OCI-M1 (cell line): ENCODE results near the gene BMP2.
A peak's percentile ranks its signal among the peaks of the same experiment; 100 is the strongest.

Experiments
- DNase-seq: peaks from one replicate; lab custom pipeline; 2025; lab: John Stamatoyannopoulos, UW

The BMP2 gene

DNA sequence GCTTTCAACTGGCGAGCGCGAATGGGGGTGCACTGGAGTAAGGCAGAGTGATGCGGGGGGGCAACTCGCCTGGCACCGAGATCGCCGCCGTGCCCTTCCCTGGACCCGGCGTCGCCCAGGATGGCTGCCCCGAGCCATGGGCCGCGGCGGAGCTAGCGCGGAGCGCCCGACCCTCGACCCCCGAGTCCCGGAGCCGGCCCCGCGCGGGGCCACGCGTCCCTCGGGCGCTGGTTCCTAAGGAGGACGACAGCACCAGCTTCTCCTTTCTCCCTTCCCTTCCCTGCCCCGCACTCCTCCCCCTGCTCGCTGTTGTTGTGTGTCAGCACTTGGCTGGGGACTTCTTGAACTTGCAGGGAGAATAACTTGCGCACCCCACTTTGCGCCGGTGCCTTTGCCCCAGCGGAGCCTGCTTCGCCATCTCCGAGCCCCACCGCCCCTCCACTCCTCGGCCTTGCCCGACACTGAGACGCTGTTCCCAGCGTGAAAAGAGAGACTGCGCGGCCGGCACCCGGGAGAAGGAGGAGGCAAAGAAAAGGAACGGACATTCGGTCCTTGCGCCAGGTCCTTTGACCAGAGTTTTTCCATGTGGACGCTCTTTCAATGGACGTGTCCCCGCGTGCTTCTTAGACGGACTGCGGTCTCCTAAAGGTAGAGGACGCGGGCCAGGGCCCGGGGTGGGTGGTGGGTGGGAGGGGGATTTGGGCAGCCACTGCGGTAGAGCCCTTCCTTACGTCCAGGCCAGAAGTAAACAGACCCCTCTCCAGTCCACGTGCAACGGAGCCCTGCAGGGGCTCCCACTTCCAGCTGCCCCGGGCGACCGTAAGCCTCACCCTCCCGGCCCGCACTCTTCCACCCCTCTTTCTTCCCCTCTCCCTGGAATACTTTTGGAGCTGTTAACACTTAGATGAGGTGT is 998 bp downstream of the BMP2 start:
- DNase-seq = no peak

DNA sequence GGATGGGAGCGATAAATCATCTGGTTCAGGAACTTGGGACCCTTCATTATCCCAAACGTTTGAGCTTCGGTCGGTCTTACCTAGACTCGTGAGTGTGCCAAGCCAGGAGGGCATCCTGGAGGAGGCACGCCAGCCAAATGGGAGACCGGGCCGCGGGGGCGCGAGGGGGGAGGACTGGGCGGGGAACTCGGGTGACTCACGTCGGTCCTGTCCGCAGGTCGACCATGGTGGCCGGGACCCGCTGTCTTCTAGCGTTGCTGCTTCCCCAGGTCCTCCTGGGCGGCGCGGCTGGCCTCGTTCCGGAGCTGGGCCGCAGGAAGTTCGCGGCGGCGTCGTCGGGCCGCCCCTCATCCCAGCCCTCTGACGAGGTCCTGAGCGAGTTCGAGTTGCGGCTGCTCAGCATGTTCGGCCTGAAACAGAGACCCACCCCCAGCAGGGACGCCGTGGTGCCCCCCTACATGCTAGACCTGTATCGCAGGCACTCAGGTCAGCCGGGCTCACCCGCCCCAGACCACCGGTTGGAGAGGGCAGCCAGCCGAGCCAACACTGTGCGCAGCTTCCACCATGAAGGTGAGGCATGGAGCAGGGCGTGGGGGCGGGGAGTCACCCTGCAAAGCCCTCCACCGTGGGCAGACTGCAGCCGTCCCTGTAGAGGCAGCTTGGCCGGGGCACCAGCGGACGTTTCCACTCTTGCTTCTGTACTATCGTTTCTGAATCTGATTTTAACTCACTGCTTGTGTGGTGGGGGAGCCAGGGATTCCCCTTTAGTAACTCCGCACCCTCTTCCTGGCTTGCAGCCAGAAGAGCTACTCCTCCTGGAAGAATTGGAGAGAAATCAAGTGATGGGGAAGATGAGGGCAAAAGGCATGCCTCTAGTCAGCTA is 2.7 kb downstream of the BMP2 start:
- DNase-seq = no peak

DNA sequence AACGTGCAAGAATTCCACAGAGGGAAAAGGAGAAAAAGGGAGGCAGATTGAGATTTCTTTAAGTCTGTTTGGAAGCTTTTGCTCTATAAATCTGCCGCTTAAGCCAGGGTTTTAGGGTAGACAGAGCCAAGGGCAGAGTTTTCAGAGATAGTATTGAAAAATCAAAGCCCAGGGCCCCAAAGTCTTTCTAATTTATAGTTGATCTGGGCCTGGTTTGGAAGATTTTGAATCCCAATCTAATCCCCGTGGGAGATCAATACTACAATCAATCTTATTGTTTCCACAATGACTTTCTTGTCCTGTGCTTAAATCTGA is 3.3 kb downstream of the BMP2 start:
- no peak for DNase-seq

DNA sequence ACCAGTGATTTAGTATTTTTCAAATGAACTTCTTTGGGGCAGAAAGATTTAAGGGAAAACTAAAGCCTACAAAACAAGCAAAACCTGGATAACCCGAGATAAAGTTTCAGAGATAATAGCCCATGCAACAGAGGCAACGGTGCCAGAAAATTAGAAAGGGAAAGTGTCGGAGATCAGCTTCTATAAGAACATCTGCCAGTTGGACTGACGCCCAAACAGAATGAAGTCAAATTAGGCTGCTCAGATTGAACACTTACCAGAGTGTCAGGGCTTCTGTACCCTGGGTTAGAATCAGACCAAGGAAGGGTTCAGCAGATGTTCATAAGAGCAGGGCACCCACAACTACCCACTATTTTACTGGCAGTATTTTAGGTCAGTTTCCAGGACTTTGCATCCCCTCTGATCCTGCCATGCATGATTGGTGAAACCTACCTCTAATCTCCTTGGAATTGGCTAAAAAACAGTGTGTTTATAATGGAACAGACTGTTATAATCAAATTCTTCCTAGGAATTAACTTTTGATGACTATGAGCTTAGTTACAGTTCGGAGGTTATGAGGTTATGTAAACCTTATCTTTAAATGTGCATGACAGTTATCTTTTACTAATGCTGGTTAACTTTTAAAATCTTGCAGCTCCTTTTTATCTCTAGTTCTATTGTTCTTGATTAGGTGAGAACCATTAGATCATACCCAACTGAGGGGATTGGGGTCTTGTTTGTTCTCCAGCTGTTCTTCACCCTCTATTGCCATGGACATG is 13.1 kb downstream of the BMP2 start:
- no peak for DNase-seq

DNA sequence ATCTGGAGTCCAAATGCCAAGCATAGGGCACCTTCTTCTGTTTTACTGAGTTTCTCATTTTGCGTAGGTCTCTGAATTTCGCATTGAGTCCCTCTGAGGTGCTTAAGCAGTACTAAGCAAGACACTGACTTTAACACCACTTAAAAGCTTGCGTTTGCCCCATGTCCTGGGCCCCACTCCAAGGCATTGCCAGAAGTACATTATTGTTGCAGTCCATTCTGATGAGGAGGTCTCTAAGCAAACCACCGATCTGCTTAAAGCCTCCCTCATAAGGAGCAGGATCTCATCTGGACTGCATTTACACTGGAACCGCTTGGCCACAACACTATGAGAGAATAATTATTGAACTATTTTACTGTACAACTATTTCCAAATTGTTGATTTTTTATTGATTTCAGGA is 16.3 kb downstream of the BMP2 start:
- DNase-seq = no peak

DNA sequence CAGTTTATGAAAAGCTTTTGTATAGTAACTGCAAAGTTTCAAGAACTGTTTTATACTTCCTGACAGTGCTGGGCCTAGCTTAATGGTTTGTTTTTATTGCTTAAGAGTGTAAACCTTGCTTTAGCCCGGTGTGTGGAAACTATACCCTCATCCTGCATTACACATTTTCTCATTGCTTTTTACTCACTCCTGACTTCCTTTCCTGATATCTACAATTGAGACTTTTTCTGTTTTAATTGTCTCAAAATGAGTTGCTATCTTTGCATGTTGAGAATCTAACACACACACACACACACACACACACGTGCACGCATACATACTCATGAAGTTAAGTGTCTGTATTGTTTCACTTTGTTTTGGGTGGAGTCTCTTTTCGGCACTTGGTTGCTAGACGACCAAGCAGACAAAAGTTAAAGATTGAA is 16.7 kb downstream of the BMP2 start:
- no peak for DNase-seq

DNA sequence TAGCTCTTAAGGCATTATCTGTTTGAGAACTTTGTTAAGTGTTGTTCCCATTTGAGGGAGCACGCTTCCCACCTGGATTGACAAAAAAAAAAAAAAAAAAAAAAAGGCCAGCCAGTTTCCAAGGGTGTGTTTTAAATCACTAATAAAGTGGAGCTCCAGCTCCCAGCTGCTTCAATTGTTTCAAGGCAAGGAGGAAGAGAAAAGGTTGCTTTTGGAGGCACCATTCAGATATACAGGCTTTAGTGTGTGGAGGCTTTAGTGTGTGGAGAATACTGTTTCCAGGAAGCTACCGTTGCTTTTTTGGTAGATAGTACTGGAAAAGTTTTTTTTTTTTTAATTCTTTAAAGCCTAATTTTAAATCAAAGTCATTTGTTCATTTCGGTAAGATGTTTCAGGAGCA is 17.3 kb downstream of the BMP2 start:
- no peak for DNase-seq

DNA sequence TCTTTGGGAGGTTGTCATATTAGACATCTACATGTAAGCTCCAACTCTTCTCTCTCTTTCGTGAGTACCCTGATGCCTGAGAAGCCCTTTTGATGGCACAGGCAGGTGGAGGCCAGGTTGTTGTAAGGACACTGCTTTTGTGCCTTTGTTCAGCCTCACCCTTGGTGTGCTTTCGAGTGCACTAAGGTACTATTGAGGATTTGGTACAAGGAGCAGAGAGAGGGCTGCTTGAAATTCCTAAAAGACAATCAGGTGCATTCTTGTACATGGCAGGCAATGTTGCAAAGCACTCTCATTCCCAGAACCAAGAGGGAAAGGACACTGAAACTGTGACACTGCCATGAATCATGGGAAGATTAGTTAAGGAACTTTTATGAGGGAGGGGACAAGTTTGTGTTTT is 19.1 kb downstream of the BMP2 start:
- no peak for DNase-seq

DNA sequence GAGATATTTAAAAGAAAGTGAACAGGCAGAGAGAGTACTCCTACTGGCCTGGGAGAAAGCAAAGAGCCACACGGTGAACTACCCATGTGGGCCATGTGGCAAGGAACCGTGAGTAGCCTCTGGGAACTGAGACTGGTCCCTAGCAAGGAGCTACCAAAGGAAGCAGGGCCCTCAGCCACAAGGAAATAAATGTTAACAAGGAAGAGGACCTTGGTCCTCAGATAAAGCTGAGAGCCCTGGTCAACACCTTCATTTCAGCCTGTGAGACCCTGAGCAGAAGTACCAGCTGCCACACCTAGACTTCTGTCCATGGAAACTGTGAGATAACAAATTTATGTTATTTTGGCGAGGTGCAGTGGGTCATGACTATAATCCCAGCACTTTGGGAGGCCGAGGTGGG is 25.3 kb downstream of the BMP2 start:
- DNase-seq = no peak

DNA sequence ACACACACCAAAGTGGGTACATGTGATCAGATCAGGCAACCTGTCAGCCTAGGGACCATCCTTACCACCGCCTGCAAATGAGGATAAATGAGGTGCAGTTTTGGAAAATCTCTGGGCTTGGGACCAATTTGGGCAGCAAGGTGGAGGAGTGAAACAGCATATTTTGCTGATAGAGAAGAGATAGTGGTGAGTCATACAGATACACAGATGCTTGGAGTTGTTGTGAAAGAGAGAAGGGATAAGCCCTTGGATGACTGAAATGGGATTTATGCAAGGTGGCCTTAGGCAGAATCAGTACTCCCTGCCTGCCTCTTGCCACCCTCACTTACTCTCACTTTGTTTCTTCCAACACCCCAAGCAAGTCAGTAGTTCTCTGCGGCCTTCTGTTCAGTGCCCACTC is 34.7 kb downstream of the BMP2 start:
- DNase-seq = no peak

DNA sequence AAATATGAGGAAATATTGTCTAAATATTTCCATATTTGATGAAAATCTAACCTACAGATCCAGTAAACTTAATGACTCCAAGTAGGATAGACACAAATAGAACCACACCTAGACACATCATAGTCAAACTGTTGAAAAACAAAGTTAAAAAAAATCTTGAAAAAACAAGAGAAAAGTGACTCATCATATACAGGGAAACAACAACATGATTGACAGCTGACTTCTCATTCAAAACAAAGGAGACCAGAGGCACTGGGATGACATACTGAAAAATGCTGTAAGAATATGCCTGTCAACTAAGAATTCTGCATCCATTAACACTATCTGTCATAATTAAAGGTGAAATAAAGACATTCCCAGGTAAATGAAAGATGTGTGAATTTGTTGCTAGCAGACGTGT is 38.8 kb downstream of the BMP2 start:
- DNase-seq = no peak

DNA sequence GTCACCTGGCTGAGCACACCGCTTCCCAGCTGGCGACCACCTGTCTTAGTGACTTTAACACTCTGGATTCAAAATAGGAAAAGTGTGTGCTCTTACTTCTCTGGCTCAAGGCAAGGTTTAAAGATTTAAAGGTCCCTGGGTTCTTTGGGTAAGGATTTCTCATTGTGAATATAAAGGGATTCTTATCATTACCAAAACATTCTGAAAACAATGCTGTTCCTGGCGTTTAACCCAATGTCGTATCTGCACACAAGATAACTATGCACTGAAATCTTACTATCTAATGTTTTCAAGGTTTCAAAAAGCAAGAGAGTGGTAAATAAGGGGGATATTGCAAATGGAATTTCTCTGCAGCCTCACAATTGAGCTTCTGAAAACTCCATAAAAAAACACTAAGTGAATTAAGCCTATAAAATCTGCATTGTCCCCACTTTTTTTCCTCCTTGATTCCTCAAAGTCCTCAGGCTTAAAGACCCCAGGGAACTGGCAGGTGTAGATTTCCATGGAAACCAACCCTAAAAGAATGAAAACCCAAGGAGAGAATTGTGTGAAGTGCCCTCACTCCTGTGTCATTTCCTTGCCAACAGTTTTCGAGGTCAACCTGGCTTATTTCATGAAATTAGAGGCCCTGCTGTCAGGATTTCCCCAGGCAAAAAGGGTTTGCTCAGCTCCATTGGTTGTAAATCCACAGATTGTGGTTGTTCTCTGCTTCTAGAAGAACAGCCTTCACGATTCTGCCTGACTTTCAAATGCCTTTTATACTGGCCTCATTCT is 44.0 kb downstream of the BMP2 start:
- DNase-seq = no peak

DNA sequence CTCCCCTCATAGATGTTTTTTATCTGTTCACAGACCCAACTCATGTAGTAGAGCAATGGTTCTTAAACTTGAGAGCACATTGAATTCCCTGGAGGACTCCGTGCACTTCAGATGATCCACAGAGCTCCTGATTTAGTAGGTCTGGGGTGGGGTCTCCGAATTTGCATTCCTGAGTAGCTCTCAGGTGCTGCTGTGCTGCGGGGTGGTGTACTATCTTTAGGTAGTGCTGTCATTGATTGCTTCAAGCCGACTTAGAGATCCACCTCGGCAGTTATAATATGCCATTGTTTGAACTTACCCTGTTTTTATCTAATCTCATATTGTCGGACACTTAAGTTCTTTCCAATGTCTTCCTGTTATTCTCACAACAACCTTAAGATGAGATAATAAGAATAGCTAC is 45.0 kb downstream of the BMP2 start:
- no peak for DNase-seq

DNA sequence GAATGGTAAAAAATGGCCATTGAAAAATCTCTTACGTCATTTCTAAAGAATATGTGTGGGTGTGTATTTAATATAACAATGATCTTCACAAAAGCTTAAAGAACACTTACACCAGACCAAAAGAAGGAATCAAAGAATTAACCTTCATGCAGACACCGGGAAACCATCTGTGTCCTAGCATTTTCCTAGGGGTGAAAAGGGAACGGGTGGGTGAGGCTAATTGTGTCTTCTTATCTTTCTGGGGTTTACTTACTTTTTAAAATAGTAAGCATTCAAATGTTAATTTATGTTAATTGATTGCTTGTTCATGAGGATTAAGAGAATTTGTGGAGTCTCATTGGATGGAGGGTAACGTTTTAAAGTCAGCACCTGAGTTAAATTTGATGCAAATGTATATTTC is 47.5 kb downstream of the BMP2 start:
- DNase-seq = no peak

DNA sequence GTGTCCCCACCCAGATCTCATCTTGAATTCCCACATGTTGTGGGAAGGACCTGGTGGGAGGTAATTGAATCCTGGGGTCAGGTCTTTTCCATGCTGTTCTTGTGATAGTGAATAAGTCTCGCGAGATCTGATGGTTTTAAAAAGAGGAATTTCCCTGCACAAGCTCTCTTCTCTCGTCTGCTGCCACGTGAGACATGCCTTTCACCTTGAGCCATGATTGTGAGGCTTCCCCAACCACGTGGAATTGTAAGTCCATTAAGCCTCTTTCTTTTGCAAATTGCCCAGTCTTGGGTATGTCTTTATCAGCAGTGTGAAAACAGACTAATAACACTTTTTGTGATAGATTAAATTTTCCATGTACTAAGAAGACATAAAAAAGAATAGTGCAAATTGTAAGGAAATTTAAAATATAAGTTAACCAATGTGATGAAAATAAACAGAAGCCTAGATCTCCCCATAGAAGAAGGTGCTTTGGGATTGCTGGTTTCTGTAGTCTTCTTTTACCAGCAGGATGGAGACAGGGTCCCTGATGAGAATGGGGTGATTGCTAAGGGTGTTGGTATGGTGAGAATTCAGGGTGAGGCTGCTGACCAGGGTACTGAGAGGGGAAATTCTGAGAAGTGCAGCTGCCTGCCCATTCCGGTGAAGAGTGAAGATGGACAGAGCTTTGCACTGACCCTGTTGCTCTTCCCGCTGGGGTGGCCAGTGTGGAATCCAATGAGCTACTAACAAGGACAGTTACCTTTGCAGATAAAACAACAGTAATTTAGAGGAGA is 50.7 kb downstream of the BMP2 start:
- no peak for DNase-seq

DNA sequence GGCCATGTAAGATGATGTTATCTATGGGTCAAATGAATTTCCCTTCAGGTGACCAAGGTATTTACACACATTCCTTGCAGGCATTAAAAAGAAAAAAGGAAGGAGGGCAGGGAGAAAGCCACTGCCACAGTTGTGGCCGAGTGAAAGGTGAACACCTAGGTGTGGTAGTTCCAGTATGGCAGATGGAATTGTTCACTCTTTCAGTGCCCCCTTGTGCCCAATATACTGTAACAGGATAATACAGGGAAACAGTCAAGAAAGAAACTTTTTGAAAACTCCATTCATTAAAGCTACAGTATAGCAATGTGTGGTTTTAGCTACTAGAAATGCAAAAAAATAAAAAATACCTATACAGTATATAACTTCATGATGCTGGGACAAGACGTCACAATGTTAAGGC is 52.1 kb downstream of the BMP2 start:
- DNase-seq = no peak

DNA sequence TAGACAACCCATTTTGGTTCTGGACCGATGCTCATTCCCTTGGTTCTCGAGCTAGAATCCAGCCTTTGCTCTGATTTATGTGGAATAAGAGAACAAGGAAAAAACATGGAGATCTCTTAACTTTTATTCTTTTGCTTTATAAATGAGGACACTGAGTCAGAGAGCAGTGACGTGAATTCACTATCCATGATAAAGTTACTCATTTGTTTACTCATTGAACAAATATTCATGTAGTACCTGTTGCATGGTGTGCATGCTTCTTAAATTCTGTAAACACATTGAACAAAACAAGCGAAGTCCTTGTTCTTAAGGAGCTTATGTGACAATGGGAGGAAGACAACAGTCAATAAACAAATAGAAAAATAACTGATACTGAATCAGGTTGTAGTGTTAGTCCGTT is 56.9 kb downstream of the BMP2 start:
- no peak for DNase-seq

DNA sequence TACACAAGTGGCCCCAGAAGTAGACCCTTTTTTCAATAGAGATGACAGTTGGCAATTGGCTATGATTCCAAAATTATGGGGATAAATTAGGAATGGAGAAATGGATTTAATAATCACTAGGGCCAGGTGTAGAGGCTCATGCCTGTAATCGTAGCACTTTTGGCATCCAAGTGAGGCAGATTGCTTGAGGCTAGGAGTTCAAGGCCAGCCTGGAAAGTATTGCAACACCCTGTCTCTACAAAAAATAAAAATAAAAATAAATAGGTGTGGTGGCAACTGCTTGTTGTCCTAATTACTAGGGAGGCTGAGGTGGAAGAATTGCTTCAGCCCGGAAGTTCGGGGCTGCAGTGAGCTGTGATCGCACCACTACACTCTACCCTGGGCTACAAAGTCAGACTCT is 60.0 kb downstream of the BMP2 start:
- DNase-seq = no peak

DNA sequence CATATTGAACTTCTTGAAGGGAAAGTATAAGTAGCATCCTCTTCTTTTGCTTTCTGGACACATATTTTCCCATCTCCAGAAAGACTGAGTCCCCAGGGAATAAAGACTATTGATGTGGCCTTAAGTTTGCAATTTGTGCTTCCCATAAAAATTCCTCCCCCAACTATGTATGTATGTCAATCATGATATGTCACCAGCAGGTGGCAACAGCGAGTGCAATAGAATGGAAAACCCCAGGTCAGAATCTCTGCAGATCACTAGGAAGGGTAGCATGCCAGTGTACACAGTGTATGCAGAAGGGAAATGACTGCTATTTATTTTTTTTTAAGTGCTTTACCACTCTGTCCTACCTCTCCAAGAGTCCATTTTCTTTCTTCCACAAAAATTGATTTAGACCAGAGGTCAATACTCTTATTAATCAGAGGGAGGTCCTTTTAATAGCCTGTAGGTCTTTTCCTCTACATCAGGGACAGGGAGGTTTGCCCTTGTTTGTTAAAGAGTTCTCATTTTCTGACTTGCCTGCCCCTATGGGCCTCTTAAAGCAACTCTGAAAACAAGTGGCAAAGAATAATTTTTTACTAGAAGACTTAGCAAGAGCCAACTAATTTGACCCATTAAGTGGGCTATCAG is 61.4 kb downstream of the BMP2 start:
- DNase-seq = peak; percentile 76

DNA sequence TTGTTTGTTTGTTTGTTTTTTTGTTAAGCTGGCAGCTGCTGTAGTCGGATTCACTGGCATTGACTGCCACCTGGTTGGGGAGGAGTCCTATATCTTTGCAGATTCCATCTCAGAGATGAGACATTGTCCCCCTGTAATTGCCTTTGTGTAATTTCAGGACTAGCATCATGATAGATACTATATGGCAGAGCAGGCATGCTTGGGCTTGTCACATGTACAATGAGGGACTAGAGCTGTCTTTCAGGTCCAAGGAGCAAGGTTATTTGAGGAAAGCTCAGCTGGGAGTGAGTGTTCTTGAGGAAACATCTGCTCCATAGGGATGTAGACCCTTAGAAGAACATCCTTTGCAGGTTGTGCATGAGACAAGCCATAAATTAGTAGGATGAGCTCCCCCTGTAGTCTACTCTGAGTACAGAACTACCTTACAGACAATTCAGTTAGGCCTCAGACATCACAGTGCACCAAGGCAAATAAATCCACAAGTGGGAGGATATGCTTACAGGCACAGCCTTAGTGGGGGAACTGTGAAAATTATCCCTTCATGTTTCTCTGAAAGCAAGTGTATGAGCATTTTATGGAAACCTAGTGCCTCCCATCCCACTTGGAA is 62.1 kb downstream of the BMP2 start:
- no peak for DNase-seq
